NT2/D1 (cell line): ENCODE measurements around the gene RBPJ.
"Not testable (repeated sequence)": the region's sequence is repeated elsewhere in the genome, so short reads cannot be mapped to it uniquely, and the experiment has no call there.

ENCODE experiments used
- SUZ12 ChIP-seq: IDR thresholded peaks from 2 replicates; pipeline ENCODE4 v1.6.1; 2011; ENCODE audit not compliant: insufficient read length, insufficient read depth; ENCODE audit errors: extremely low read depth
- YY1 ChIP-seq: IDR thresholded peaks from 2 replicates; pipeline ENCODE4 v1.6.1; 2011; ENCODE audit not compliant: insufficient read length, insufficient read depth
- ZNF274 ChIP-seq: IDR thresholded peaks from 2 replicates; pipeline ENCODE4 v1.6.1; 2011; ENCODE audit warnings: mild to moderate bottlenecking, low read depth, low read length

- TF ChIP-seq YY1, SUZ12, ZNF274: not testable (repeated sequence)
Observed at GRCh38 chr4:26359521-26359920, 38.7 kb downstream of the RBPJ start.
